ENCODE measurements around the gene EMILIN1.
"Not testable (repeated sequence)": the region's sequence is repeated elsewhere in the genome, so short reads cannot be mapped to it uniquely, and the experiment has no call there.

EMILIN1 gene

DNA sequence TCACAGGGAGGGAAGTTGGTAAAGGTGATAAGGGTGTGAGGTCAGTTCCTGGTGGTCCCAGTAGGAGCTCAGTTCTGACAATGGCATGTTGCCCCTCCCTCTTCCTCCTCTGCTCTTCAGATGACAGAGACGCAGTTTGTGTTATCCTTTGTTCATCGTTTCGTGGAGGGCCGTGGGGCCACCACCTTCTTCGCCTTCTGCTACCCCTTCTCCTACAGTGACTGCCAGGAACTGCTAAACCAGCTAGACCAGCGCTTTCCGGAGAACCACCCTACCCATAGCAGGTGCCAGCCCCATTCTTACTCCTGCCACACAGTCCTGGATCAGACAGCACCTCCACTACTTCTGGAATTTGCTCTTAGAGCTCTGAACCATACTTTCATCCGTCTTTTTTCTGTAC, 24.6 kb upstream of the EMILIN1 start:
- no peak for DNase-seq (ENCODE audit: low read depth)

DNA sequence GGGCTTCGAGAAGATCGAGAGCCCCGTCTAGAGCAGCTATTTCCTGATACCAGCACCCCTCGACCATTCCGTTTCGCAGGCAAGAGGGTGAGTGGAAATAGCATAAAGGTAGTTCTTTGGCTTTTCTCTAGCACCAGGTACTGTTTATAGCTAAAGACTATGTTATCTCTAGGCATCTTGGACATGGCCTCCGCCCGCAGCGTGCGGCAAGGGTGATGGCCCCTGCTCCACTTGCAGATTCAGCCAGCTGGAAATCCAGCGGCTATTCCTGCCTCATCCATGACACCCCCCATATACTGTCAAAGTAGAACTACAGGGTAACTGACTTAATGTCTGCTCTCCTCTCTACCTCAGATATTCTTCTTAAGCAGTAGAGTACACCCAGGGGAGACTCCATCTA, 23.7 kb upstream of the EMILIN1 start:
- DNase-seq (ENCODE audit: low read depth): no peak

DNA sequence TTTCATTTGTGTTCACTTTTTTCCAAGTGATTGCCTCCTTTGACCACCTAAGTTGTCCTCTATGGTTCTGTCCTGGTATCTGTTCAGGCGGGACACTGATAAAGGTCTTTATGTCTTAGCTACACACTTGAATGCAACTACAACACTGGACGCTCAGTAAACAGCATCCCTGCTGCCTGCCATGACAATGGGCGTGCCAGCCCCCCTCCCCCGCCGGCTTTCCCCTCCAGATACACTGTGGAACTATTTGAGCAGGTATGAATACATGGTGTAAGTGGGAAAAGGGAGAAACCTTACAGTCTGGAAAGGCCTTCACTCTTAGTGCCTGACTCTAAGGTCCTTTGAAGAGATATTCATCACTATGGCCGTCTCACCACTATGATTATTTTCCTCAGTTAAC, 21.2 kb upstream of the EMILIN1 start:
- no peak for DNase-seq (ENCODE audit: low read depth)

DNA sequence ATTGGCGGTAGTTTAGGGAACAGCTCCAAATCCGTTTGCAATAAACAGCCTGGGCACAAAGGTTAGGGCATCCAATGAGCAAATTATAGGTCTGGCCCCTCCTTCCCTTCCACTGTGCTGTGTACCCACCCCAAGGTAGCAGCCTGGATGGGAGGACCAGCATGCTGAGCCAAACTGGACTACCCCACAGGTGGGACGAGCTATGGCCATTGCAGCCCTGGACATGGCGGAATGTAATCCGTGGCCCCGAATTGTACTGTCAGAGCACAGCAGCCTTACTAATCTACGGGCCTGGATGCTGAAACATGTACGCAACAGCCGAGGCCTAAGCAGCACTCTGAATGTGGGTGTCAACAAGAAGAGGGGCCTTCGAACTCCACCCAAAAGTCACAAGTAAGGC, 20.2 kb upstream of the EMILIN1 start:
- DNase-seq (ENCODE audit: low read depth): no peak

- no peak for DNase-seq (ENCODE audit: low read depth)
These were observed 19.1 kb upstream of the EMILIN1 start for GRCh38 chr2:27059141-27059820.

GRCh38 chr2:27060323-27060722, 18.1 kb upstream of the EMILIN1 start:
- DNase-seq (ENCODE audit: low read depth): no peak

DNA sequence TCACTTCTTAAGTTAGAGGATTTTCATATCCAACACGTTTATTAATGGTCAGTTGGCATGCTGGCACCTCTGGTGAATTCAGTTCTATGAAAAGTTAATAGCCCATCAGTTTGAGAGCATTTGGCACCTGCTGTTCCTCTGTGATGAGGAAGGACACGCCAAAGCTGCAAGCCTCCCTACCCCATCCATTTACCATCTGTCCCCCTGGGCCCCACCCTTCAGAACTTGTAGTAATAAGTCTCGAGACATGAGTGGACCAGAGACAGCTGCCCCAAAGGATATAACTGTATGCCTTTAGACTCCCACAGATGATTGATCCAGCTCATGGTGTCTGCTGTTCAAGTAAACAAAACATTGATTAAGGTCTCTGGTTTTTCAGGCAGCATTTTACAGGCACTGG, 13.3 kb upstream of the EMILIN1 start:
- DNase-seq (ENCODE audit: low read depth): no peak

- no peak for DNase-seq (ENCODE audit: low read depth)
These were observed 11.0 kb upstream of the EMILIN1 start for GRCh38 chr2:27067385-27067784.

DNA sequence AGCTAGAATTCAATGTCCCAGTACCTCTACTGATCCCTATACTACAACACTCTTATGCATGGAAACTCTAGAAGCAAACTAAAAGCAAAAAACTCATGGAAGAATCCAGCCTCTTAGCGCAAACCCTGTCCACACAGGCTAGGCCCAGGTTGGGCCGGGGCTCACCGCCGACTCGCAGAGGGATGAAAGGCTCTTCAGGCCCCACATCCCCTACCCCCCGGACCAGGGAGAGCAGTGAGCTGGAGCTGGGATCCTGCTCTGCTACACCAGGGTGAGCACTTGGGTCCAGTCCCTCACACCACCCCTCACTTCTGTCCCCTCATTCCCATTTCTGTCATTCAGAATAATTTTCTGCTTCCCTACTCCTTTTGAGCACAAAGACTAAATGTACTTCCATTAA, 9.0 kb upstream of the EMILIN1 start:
- DNase-seq (ENCODE audit: low read depth): no peak

DNA sequence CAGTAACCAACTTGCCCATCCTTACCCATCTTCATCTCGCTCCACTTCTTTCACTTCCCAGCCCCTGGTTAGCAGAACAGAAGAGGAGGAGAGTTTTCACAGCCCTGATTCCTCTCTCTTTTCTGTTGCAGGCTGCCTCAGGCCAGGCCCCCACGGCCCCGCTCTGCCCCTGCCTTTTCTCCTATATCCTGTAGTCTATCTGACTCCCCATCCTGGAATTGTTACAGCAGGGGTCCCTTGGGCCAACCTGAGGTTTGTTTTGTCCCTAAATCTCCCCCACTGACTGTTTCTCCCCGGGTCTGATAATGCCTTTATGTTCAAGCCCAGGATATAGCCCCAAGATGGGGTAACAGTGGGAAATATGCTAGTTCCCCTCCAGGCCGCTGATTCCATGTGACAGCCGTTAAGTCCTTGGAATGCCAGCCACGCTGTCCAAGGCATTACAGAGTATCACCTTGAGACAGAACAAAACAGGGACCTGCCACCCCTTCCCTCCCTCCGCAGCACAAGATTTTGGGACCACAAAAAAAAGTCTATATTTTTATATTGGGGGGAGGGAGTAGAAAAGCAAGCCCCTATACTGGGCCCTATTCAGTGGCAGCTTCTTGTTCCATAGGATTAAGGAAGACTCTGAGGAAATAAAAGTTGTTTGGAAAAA, 8.3 kb upstream of the EMILIN1 start:
- no peak for DNase-seq (ENCODE audit: low read depth)

DNA sequence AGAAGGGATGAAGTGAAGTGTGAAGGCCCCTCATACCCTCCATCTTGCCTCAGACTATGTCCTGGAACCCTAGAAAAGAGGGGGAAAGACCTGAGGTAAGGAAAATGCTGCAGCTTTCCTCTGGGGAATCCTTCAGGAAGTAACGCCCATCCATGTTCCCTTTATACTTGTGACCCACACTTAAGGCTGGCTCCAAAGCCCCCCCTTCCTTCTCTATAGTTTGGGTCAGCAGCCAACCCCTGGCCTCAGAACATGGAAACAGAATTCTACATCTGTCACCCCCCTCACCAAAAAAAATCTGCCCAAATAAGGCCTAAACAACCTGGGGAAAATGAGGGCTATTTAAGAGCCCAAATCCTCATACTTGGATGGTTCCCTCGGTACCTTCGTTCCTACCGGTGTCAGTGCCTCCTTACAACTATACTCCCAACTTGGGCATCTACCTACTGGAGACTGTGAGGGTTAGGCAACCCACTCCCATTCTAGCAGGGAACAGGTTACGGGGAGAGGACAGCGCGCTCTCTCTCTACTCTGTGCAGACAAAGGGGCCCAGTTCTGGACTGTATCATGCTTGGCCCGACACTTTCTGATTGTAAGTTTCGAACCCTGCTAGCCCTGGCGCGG, 7.7 kb upstream of the EMILIN1 start:
- no peak for DNase-seq (ENCODE audit: low read depth)

GRCh38 chr2:27071277-27071989, 7.0 kb upstream of the EMILIN1 start, which contains the start of gene OST4:
Gene OST4 (minus strand): TSS chr2:27071654.
- peak; percentile 88 for DNase-seq (ENCODE audit: low read depth)

- no peak for DNase-seq (ENCODE audit: low read depth)
These were observed 6.2 kb upstream of the EMILIN1 start for GRCh38 chr2:27071990-27072830.

GRCh38 chr2:27072920-27073319, 5.5 kb upstream of the EMILIN1 start:
- no peak for DNase-seq (ENCODE audit: low read depth)

DNA sequence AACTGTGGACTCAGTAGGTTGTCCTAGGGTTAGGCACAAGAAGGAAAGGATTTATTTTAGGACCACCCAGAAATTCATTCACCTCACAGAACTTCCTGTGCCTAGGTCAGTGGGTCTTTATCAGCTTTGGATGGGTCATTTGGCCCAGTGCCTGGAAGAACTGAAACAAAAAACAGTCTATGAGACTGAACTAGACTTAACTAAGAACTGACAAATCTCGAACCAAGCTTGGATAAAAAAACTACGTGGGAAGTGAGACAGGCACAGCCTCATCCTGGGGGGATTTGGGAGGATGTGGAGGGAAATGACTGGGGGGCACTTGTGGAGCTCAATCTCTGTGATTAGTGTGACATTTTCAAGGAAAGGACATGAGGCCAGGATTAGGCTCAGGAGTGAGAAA, 4.6 kb upstream of the EMILIN1 start:
- no peak for DNase-seq (ENCODE audit: low read depth)

DNA sequence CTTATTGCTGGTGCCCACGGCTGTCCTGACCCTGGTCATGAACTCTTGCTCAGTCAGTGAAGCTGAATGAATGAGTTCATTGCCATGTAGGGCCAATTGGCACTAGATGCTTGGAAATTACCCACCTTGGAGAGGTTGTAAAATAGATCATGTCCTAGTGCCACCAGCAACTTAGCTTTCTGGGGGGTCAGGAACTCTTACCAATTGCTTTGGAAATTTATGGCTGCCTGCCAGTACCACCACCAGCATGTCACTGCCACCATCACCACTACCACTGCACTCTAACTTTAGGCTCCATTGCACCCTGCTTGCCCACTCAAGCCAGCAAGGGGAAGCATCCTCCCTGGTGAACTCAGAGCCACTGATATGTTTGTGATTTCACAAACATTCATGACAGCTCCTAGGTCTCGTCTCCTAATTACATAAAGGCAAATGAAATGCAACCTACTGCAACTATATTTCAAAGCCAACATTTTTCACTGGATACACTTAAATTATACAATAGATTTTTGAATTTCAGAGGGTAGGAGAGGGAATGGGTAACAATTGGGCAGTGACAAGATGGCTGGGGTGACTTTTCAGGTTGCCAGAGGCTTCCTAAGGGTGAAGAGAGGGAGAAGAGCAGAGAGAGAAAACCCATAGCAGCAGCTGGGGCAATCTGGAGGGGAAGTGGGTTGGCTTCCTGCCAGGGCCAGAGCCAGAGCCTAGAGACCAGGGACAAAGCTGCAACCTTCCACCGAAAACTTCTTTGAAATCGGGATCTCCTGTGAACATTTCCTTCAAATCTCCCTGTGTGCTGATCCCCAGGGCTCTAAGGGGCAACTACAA, 3.5 kb upstream of the EMILIN1 start:
- DNase-seq (ENCODE audit: low read depth): no peak

GRCh38 chr2:27075566-27075871, 2.9 kb upstream of the EMILIN1 start:
- DNase-seq (ENCODE audit: low read depth): not testable (repeated sequence)

DNA sequence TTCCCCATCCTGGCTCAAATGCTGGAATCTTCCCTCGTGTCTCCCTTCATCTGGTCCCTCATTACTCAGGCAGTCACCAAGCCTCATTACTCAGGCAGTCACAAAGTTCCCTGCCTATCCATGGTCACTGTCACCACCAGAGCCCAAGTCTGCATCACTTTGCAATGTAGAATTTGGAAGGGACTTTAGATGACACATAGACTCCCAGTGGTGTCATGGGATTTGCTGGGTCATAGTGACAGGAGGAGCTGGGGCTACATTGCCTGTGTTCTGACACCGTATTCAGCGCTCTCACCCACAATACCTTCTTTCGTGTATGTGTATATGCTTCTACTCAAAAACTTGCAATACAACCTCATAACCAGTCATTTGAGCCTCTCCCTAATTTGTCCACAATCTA, 2.1 kb upstream of the EMILIN1 start:
- DNase-seq (ENCODE audit: low read depth): no peak

GRCh38 chr2:27077231-27077630, 1.2 kb upstream of the EMILIN1 start:
- no peak for DNase-seq (ENCODE audit: low read depth)

- DNase-seq (ENCODE audit: low read depth): no peak
These were observed 1.1 kb downstream of the EMILIN1 start for GRCh38 chr2:27079233-27080139.
